IPS-18a (cell line): ENCODE data around the gene TVP23A.

Experiments used
- H3K27ac ChIP-seq: one replicate; pipeline ENCODE4 v1.5.1; 2013; ENCODE audit warnings: low read length
- H3K27me3 ChIP-seq: one replicate; pipeline ENCODE4 v1.6.1; 2013; ENCODE audit warnings: mild to moderate bottlenecking, low read length; ENCODE audit not compliant: control insufficient read depth, insufficient read depth
- H3K36me3 ChIP-seq: one replicate; pipeline ENCODE4 v1.6.1; 2013; ENCODE audit warnings: low read depth, low read length; ENCODE audit not compliant: control insufficient read depth
- H3K4me1 ChIP-seq: one replicate; pipeline ENCODE4 v1.6.1; 2013; ENCODE audit warnings: low read depth, low read length; ENCODE audit not compliant: control insufficient read depth
- H3K4me3 ChIP-seq: one replicate; pipeline ENCODE4 v1.5.1; 2013; ENCODE audit warnings: low read length
- H3K9ac ChIP-seq: one replicate; pipeline ENCODE4 v1.6.1; 2013; ENCODE audit warnings: mild to moderate bottlenecking, low read length, moderate library complexity
- H3K9me3 ChIP-seq: one replicate; pipeline ENCODE4 v1.6.1; 2013; ENCODE audit warnings: low read depth, low read length; ENCODE audit not compliant: control insufficient read depth

TVP23A gene

DNA sequence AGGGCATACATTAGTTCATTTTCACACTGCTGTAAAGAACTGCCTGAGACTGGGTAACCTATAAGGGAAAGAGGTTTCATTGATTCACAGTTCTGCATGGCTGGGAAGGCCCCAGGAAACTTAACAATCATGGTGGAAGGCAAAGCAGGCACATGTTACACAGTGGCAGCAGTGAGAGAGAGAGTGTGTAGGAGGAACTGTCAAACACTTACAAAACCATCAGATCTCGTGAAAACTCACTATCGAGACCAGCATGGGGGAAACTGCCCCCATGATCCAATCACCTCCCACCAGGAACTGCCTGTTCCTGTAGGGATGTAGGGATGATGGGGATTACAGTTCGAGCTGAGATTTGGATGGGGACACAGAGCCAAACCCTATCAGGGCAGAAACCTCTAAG lies 57.7 kb downstream of the TVP23A start:
- H3K27me3 ChIP-seq = no peaks in the 10 kb centered on the region
- no peak overlapping the region for H3K27ac ChIP-seq
- H3K36me3 ChIP-seq = peaks cover 59% of the 10 kb centered on the region
- no peak overlapping the region for H3K9ac ChIP-seq
- no peaks in the 10 kb centered on the region for H3K4me1 ChIP-seq
- H3K4me3 ChIP-seq = no peak overlapping the region
- H3K9me3 ChIP-seq = no peaks in the 10 kb centered on the region

DNA sequence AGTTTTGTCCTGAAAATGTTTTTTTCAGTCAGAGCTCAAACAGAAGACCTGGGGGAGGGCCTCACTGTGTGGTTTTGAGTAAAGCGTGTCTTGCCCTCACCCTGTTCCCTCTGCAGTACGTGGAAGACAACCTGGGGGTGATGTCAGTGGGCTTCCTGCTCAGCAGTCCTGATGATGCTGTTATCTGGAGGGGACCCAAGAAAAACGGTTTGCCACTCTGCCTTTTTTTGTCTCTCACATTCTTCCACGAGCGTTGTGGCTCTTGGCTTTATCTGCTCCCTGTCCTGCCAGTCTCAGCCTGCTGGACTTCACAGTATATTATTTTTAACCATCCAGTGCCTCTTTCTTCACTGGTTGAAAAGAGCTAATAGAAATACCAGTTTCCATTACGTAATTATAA lies 62.0 kb downstream of the TVP23A start:
- no peak overlapping the region for H3K27ac ChIP-seq
- H3K27me3 ChIP-seq = no peaks in the 10 kb centered on the region
- no peaks in the 10 kb centered on the region for H3K9me3 ChIP-seq
- H3K9ac ChIP-seq = no peak overlapping the region
- H3K36me3 ChIP-seq = peaks cover 47% of the 10 kb centered on the region
- H3K4me3 ChIP-seq = no peak overlapping the region
- no peaks in the 10 kb centered on the region for H3K4me1 ChIP-seq

GRCh38 chr16:10754941-10755340 lies 63.7 kb downstream of the TVP23A start:
- Histone ChIP-seq H3K4me1 (no peaks in the 10 kb centered on the region), H3K27me3 (no peaks in the 10 kb centered on the region), H3K9me3 (no peaks in the 10 kb centered on the region), H3K36me3 (peaks cover 31% of the 10 kb centered on the region), H3K9ac (no peak overlapping the region), H3K27ac (no peak overlapping the region), H3K4me3 (no peak overlapping the region)

- H3K36me3 ChIP-seq = peaks cover 29% of the 10 kb centered on the region
- no peak overlapping the region for H3K4me3 ChIP-seq
- H3K27me3 ChIP-seq = no peaks in the 10 kb centered on the region
- H3K27ac ChIP-seq = no peak overlapping the region
- no peaks in the 10 kb centered on the region for H3K4me1 ChIP-seq
- no peak overlapping the region for H3K9ac ChIP-seq
- H3K9me3 ChIP-seq = no peaks in the 10 kb centered on the region
Observed at GRCh38 chr16:10753670-10754069, 64.9 kb downstream of the TVP23A start.

GRCh38 chr16:10752843-10753523 lies 65.6 kb downstream of the TVP23A start:
- no peaks in the 10 kb centered on the region for H3K4me1 ChIP-seq
- no peak overlapping the region for H3K9ac ChIP-seq
- H3K27ac ChIP-seq = no peak overlapping the region
- no peaks in the 10 kb centered on the region for H3K9me3 ChIP-seq
- H3K4me3 ChIP-seq = no peak overlapping the region
- H3K27me3 ChIP-seq = no peaks in the 10 kb centered on the region
- H3K36me3 ChIP-seq = peaks cover 26% of the 10 kb centered on the region

- Histone ChIP-seq H3K27me3 (no peaks in the 10 kb centered on the region), H3K36me3 (peaks cover 12% of the 10 kb centered on the region), H3K4me1 (no peaks in the 10 kb centered on the region), H3K27ac (no peak overlapping the region), H3K4me3 (no peak overlapping the region), H3K9ac (no peak overlapping the region), H3K9me3 (no peaks in the 10 kb centered on the region)
Observed at GRCh38 chr16:10751291-10751697, 67.3 kb downstream of the TVP23A start.

- peaks cover 12% of the 10 kb centered on the region for H3K36me3 ChIP-seq
- H3K9ac ChIP-seq = no peak overlapping the region
- H3K4me1 ChIP-seq = no peaks in the 10 kb centered on the region
Observed at GRCh38 chr16:10750793-10751192, 67.8 kb downstream of the TVP23A start.

DNA sequence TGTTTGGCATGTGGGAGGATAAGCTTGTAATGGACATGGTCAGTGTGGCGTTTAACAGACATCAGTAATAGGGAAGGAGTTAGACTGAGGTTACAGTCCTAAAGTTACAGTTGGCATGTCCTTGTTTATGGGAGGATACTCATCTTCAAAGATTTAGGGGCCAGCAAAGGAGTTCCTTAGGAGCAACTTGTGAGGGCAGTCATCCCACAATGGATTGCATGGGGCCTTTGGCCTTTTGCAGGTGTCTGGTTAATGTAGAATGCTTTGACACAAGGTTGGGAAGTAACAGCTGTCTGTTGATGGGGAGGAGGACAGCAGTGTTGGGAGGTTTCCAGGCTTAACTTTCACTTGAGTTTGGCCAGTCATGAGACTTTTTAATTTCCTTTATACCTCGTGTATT lies 72.8 kb downstream of the TVP23A start:
- Histone ChIP-seq H3K9me3 (no peaks in the 10 kb centered on the region), H3K4me3 (no peak overlapping the region), H3K27ac (no peak overlapping the region), H3K9ac (no peak overlapping the region), H3K4me1 (peaks cover 5% of the 10 kb centered on the region), H3K27me3 (no peaks in the 10 kb centered on the region), H3K36me3 (peaks cover 12% of the 10 kb centered on the region)

More at GRCh38 chr16:10750793-10751192, 67.8 kb downstream of the TVP23A start:
- Histone ChIP-seq H3K4me3 (no peak overlapping the region), H3K9me3 (no peaks in the 10 kb centered on the region), H3K27ac (no peak overlapping the region), H3K27me3 (no peaks in the 10 kb centered on the region)

- peaks cover 5% of the 10 kb centered on the region for H3K4me1 ChIP-seq
- H3K4me3 ChIP-seq = peak overlapping the region; percentile 92
- no peaks in the 10 kb centered on the region for H3K9me3 ChIP-seq
- H3K36me3 ChIP-seq = peaks cover 10% of the 10 kb centered on the region
- peak overlapping the region; percentile 46 for H3K9ac ChIP-seq
- no peaks in the 10 kb centered on the region for H3K27me3 ChIP-seq
- H3K27ac ChIP-seq = no peak overlapping the region
Observed at GRCh38 chr16:10744370-10745030, 74.1 kb downstream of the TVP23A start.

- peak within 1 kb of the TSS; percentile 85 for H3K9ac ChIP-seq
- H3K27me3 ChIP-seq = no peaks in the 10 kb centered on the region
- peak within 1 kb of the TSS; percentile 92 for H3K4me3 ChIP-seq
- H3K9me3 ChIP-seq = no peaks in the 10 kb centered on the region
- H3K36me3 ChIP-seq = peaks cover 5% of the 10 kb centered on the region
- H3K4me1 ChIP-seq = peaks cover 5% of the 10 kb centered on the region
- peak within 1 kb of the TSS; percentile 63 for H3K27ac ChIP-seq
Observed at GRCh38 chr16:10743610-10744369, 74.8 kb downstream of the TVP23A start, which contains the start of gene NUBP1. Gene NUBP1, plus strand, starts transcription at chr16:10743842. Its CDS starts 22 bp downstream, at chr16:10743864.

GRCh38 chr16:10743227-10743609 lies 75.4 kb downstream of the TVP23A start:
- Histone ChIP-seq H3K27ac (peak overlapping the region; percentile 63), H3K27me3 (no peaks in the 10 kb centered on the region), H3K9ac (peak overlapping the region; percentile 85), H3K4me3 (peak overlapping the region; percentile 92), H3K9me3 (no peaks in the 10 kb centered on the region), H3K36me3 (no peaks in the 10 kb centered on the region), H3K4me1 (peaks cover 5% of the 10 kb centered on the region)
